ENCODE results near the gene GNA12.
"Not testable (repeated sequence)": the region's sequence is repeated elsewhere in the genome, so short reads cannot be mapped to it uniquely, and the experiment has no call there.

GNA12 gene

DNA sequence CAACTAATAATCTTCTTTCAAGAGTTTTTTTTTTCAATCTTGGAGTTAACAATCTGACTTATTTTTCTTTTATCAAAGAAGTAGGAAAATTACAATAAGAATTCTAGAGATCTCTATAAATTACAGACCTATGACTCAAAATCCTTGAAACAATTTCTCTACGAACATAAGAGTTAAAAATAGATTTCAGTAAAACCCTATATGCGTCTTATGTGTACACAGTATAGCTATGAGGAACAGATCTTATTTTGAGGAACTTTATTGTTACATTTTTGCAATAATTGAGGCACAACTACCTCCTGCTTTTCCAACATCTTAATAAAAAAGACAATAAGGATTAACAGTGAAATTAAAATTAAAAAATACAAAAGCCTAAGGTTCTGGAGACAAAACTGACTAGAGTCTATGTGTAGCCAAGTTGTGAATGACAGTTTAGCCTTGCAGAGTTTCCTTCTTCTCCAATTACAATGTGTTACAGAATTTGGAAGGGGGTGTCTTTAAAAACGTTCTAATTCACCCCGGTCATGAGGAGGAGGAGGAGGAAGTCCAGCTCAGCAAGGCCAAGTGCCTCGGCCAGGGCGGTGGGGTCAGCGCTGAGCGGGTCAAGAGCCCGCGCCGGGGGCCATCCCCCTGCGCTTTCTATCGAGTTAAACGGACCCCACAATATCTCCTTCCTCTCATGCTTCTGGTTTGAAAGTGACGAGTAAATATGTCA, 115.6 kb downstream of the GNA12 start:
- no peak for DNase-seq (ENCODE audit: low read depth, low spot score)

DNA sequence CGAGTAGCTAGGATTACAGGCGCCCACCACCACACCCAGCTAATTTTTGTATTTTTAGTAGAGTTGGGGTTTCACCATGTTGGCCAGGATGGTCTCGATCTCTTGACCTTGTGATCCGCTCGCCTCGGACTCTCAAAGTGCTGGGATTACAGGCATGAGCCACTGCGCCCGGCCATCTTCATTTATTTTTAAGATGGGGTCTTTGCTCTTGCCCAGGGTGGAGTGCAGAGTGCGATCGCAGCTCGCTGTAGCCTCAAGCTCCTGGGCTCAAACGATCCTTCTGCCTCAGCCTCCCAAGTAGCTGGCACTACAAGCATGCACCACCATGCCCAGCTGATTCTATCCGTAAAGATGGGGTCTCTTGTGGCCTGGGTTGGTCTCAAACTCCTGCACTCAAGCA, 116.9 kb downstream of the GNA12 start:
- not testable (repeated sequence) for DNase-seq (ENCODE audit: low read depth, low spot score)

DNA sequence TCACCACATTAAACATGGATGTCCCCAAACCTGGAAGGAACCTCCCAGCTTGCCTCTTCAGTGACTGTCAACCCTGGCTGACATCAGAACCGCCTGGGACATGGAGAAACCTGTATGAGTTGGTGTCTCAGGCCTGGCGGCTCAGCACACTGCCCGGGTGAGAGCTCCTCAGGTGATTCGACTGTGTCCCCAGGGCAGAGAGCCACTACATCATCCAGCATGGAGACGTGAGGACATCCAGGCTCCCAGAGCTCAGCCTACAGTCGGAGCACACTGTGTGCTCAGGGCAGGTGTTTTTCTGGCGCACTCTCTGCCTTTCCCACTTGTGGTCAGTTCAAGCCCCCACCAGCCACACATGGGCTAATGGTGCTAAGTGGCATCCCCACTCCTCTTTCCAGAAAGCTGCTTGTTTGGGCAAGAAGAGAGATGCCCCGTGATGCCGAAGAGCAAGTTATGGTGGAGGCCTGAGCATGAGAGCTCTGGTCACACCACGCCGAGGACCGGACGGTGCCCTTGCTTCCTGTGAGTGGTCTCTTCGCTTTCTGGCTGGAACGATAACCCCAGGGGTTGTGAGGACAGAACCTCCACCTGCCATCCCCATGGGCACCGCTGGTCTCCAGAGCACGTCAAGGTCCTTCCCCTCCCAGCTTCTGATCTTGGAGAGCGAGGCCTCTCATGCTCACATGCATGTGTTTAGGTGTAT, 117.6 kb downstream of the GNA12 start:
- no peak for DNase-seq (ENCODE audit: low read depth, low spot score)

DNA sequence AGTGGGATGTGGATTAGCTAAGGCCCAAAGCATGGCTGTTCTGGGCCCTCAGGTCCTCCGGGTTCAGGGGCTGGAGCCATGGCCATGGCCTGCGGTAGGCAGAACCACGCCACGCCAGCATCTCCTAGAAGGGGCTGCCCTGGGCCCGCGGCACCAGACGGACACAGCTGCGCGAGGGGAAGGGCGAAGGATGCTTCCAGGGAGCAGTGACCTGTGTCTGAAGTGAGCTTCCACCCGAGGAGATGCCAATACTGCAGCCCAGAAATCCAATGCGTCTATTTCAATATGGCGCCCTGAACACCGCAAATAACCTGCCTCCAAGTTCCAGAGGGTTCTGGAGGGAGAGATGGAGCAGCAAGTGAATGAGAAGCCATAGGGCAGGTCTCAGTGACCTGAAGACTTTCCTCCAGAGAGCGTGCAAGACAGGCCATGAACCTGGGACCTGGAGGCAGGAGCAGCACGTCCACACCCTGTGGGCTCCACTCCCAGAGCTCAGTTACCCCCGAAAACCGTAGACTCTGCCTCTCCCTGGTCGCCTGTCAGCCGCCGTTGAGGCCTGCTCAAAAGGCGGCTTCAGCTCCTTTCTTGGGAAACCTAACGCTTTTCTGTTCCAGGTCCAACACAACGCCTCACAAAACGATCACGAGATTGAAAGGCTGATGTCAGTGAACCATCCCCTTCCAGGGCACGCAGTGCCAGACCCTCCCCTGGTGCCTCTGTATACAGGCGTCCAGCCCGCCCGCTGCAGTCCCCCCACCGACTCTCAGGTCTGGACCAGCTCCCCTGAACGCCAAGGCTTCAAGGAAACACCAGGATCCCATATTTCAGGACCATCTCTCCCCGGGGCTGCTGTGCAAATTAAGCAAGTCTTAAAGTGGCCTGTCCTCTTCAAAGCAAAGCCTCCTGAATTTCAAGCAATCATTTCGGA, 118.7 kb downstream of the GNA12 start:
- no peak for DNase-seq (ENCODE audit: low read depth, low spot score)

DNA sequence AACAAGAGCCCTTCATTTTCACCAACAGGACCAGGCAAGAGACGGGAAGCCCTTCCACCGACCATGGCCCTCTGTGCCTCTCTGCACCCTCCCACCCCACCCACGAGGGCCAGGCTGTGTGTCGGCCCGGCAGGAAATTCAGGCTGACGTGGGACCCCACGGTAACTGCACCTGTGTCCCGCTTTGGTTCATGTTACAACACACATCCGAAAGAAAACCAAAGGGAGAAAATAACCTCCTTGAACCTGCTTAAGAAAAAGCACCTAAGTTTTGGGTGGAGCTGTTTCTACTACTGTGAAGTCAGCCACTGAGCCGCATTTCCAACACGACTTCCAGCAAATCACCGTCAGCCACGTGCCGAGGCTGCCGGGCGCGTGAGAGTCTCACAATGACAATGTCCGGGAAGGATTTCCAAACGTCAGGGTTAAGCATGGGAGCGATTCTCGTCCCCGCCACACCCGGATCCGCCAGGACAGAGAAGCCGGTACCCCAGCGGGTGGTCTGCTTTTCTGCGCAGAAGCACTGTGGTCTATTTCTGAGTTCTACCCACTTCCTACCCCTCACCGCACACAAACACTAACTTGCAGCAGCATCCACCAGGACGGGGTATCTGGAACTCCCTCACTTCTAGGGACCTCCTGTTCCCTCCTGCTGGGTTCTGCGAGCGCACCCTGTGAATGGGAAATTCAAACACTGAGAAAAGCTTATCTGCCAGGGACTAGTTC, 119.5 kb downstream of the GNA12 start:
- no peak for DNase-seq (ENCODE audit: low read depth, low spot score)

DNA sequence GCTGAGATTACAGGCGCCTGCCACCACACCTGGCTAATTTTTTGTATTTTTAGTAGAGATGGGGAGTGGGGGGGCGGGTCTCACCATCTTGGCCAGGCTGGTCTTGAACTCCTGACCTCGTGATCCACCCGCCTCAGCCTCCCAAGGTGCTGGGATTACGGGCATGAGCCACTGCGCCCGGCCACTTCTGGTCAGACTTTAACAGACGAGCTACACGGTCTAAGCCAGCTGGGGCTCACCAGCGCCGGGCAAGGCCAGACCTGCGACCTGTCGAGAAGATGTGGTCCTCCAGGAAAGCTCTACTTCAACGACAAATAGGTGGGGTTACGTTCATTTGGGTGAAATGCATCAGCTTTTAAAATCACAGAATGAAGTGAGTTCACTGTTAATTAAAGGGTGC, 120.1 kb downstream of the GNA12 start:
- DNase-seq (ENCODE audit: low read depth, low spot score) = not testable (repeated sequence)

DNA sequence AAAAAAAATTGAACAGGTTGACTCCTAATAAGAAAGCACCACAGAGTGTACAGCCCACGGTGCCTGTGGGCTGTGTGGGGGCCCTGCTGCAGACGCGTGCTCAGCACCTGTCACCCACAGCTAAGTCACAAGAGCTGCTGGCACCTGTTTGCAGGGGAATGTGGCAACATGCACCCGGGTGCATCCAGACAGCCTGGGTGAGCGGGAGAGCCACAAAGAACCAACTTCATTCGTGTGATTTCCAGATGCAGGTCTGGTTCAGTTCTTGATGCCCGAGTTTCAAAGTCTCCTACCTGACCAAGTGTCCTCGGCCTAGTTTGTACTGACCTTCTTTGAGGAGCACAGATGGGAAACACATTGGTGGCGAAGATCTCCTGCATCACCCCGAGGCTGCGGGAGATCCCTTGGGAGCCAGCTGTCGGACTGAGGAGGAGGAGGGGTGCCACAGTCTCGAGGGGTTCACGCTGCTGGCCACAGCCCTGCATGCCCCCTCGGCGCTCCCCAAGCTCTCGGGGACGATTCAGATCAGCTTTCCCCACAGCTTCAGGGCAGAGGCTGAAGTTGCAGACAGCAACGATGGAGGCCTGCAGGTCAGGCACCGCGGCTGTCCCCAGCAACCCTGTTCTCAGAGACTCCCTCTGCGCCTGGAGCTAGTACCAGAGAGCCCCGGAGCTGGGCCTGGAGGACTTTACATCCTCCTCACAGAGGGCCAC, 120.8 kb downstream of the GNA12 start:
- DNase-seq (ENCODE audit: low read depth, low spot score) = no peak

DNA sequence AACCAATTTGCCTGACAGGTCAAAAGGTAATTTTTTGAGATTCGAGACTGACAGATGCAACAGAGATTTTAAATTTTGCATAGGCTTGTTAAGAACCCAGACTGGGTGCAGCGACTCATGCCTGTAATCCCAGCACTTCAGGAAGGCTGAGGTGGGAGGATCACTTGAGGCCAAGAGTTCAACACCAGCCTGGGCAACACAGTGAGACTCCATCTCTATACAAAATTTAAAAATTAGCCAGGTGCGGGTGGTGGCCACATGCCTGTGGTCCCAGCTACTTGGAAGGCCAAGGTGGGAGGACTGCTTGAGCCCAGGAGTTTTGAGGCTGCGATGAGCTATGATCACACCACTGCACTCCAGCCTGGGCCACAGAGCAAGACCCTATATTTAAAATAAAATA, 121.5 kb downstream of the GNA12 start:
- DNase-seq (ENCODE audit: low read depth, low spot score) = no peak

DNA sequence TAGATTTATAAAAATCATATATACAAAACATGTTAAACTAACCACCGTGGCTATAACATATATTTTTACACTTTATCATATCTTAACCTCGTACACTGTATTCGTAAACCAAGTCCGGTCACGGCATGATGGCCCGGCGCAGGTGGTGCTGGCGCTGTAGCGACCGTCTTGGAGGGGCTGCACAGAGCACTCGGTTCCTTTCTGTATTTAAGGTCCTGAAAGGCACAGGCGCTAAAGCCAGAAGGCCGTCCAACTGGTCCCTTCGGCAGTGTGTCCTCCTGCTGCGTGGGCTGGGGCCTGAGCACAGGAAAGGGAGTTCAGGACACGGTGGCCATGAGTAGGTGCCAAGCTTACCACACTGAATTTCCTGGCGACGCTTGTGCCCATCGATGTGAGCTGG, 122.3 kb downstream of the GNA12 start:
- no peak for DNase-seq (ENCODE audit: low read depth, low spot score)

DNA sequence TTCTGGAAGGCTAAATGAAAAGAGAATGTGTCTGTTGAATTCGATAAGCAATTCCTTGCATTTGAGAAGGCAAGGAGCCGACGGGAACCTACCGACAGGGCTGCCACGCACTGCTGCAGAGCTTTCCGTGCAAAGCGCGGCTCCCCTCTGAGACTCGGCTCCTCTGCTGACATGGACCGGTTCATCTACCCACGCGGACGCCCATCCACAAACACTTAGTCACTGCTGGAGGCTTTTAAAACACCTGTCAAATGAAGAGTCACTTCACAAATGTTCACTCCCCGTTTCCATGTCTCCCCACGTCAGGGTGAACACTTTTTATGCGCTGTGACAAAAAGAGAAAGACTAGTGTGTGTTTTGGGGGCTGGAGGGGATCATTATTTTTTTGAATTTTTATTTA, 124.1 kb downstream of the GNA12 start:
- no peak for DNase-seq (ENCODE audit: low read depth, low spot score)

DNA sequence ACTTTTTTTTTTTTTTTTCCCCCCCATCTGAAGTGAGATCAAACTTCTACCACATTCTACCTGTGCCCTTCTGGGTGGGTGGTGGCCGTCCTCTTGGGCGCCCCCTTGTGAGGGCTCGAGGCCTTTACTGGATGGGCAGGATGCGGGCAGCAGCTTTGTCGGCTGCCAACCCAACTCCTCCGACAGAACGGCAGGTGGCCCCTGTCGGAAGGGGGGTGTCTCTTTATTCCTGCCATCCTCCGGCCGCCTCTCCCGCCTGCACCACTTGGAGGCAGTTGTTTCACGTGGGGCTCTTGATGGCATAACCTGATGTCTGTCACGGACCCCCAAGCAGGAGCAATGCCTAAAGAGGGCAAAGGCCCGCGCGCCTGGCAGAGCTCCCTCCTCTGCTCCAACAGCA, 125.1 kb downstream of the GNA12 start:
- DNase-seq (ENCODE audit: low read depth, low spot score) = no peak

DNA sequence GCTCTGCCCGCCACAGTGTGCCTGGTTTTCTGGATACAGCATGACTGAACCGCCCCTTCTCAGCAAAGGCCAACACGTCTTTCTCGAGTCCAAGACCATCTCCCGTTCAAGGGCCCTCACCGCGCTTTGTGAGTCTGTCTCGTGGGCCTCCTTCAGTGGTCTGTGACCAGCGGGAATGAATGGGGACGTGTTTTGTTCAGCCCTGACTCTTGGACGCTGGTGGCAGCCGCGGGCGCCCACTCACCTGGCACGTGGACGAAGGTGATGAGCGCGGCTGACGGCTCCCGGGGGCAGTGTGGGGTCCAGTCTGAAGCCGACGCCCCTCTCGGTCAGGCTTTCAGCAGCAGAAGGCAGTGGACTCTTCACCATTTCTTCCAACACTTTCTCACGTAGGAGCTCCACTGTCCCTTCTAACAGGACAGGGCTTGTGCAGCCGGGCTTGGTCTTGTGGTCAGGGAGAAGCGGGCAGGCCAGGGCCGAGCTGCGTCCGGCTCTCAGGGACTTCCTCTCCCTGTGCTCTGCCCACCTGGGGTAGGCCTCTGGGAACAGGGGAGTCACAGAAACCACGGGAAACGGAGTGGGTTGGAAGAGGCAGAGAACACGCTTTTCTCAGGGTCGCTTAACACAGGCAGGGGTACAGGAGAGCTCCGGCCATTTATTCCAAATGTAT, 125.7 kb downstream of the GNA12 start:
- no peak for DNase-seq (ENCODE audit: low read depth, low spot score)

DNA sequence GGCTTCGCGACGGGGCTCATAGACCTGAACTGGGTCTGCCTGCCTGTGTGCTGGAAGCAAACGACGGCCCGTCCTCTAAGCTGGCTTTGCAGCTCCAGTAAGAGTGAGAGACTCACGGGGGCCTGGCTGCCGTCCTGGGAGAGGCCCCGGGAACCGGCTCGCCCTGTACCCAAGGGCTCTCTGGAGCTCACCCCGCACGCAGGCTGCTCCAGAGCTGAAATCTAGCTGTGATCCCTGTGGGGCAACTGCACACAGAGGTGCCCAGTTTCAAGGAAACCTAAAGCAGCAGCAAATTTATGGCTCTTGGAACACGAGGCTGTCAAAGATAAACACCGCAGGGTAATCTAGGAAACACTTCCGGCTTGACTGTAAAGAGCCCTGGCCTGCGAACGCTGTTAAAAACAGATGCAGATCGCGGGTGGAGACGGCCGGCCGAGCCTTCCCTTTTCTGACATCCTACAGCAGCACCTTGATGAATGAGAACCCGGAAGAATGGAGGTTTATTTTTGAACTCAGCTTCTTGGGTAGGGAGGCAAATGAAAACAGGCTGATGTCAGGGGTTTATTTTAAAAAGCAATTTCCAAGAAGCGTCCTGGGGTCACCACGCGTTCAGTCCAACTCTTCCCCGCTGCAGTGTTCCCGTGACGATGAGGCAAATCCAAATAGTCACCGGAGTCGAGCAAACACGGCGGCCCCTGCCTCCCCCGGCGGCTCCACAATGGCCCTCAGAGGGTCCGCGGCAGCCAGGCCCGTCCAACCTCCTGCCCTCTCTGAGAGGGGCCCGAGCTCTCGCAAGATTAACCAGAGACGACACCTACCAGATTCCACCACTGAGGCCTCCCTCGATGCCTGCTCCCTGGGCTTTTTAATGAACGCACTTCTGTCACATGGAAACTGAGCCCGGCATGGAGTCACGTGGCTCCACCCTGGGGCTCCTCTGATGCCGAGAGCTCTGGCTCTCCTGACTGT, 126.5 kb downstream of the GNA12 start:
- no peak for DNase-seq (ENCODE audit: low read depth, low spot score)

DNA sequence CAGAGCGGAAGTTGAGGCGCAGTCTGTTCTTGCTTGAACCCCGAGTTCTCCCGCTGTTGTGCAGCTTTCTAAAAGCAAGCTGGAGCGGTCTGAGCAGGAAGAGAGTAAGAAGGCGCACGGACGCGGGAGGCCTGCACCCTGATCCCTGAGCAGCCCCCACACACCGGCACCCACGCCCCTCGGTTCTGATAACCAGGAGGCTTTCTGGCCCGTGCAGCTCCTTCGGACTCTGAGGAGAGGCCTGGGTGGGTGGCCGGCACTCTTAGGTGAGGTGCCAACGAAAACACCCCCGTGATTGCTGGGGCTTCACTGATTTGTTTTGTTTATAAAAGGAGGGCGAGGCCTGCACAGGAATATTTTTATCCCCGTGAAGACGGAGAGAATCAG, 127.2 kb downstream of the GNA12 start:
- no peak for DNase-seq (ENCODE audit: low read depth, low spot score)

DNA sequence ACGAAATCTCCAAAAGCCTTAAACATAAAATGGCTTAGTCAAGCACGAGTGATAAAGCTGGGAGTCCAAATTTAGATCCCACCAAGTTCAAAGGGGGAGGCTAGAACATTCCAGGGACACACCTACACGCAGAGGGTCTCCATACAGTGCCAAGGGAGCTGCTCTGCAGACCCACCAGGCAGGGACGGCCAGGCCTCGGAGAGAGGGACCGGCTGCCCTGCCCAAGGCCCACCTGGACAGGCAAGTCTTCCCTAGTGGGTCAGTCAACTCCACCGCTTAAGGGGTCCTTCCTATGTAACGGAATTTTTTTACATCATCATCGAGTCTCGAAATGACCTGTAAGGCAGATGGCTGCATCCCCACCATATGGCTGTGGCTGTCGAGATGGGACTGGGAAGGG, 127.6 kb downstream of the GNA12 start:
- DNase-seq (ENCODE audit: low read depth, low spot score) = no peak

DNA sequence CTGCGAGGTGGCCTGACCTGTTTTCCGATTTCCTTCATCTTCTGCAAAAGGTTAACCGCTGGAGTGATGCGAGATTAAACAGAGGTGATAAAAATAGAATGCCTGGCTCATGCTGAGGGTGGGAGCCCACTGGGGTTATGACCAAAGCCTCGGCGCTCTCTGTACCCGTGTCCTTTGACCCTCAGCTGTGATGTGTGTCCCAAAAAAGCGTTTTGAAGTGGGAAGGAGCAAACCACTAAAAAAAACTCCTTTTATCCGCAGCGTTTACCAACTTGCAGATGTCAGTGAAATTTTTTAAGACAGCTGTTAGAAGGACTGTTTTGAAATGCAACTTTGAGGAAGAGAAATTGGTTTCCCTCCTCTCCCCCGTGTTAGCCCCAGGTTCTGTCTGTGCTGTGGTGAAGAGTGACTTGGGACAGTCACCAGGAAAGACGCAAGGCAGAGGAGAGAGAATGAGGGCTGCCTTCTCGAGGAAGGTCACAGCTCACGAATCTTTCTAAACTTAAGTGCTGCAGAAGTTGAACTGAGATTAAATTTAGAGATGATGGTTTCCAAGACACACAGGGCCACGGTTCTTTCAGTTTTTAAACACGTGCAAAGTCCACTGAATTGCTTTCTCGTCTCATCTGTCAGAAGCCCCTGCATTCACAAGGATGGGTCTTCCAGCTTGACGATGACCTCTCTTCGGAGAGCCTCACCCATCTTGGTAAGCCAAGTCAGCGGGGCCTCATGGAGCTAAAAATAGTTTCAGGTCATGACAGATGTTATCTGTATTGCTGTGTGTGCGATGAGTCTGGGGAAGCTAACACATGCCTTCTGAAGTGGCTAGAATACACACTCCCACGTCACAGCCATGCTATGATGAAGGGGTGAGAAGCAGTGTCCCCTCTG, 128.5 kb downstream of the GNA12 start:
- no peak for DNase-seq (ENCODE audit: low read depth, low spot score)

DNA sequence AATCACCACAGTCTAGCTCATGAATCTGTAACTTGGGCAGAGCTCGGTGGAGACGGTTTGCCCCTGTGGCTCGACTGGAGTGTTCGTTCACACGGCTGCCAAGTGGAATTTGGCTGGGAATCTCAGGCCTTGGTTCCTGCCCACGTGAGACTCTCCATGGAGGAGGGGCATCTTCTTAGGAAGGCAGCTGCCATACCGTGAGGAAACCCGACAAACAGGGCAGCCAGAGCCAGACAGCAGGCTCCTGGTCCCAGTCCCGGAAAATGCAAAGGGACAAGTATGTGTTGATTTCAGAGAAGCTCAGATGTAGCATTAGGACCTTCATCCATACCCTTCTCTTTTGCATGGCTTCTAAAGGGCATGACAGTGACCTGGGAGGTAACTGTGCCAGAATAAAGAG, 129.5 kb downstream of the GNA12 start:
- DNase-seq (ENCODE audit: low read depth, low spot score) = no peak

DNA sequence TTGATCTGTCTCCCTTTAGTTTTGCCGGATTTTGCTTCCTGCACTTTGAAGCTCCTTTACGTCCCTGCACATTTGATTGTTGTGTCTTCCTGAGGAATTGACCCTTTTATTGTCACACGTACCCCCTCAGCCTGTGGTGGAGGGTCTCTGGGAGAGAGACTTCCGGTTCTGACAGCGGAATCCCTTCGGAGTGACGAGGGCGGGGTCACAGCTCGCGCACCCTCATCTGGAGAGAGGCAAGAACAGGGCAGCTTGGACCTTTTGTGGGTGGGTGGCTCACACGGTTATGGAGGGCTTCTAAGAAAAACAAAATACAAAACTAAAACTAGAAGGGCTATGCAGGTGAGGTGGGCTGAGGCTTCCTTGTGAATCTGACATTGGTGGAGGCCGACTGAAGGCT, 130.1 kb downstream of the GNA12 start:
- DNase-seq (ENCODE audit: low read depth, low spot score) = no peak
